HK-2 (cell line): ENCODE measurements around the gene DCDC2C.

Experiments
- DNase-seq: peaks from one replicate; pipeline ENCODE4 v3.0.0-alpha.2; 2018; ENCODE audit not compliant: unreplicated experiment

The DCDC2C gene

GRCh38 chr2:3743951-3744555 lies 40.7 kb downstream of the DCDC2C start:
- DNase-seq: no peak

GRCh38 chr2:3745920-3746319 lies 42.5 kb downstream of the DCDC2C start:
- DNase-seq: no peak

GRCh38 chr2:3747032-3747654 lies 43.8 kb downstream of the DCDC2C start:
- DNase-seq: no peak

GRCh38 chr2:3747826-3748225 lies 44.5 kb downstream of the DCDC2C start:
- DNase-seq: no peak

- no peak for DNase-seq
These were observed 45.8 kb downstream of the DCDC2C start for GRCh38 chr2:3749201-3749600.

GRCh38 chr2:3751251-3751650 lies 47.9 kb downstream of the DCDC2C start:
- DNase-seq: no peak

- no peak for DNase-seq
These were observed 48.4 kb downstream of the DCDC2C start for GRCh38 chr2:3751806-3752205.

- no peak for DNase-seq
These were observed 49.0 kb downstream of the DCDC2C start for GRCh38 chr2:3752376-3752775.

GRCh38 chr2:3753561-3753960 lies 50.2 kb downstream of the DCDC2C start:
- DNase-seq: no peak

- no peak for DNase-seq
These were observed 50.9 kb downstream of the DCDC2C start for GRCh38 chr2:3754280-3754679.

GRCh38 chr2:3754795-3755194 lies 51.4 kb downstream of the DCDC2C start:
- DNase-seq: no peak

GRCh38 chr2:3755277-3755676 lies 51.9 kb downstream of the DCDC2C start:
- DNase-seq: no peak

GRCh38 chr2:3756306-3756705 lies 52.9 kb downstream of the DCDC2C start:
- DNase-seq: no peak

GRCh38 chr2:3758906-3759305 lies 55.5 kb downstream of the DCDC2C start:
- DNase-seq: no peak

- no peak for DNase-seq
These were observed 56.0 kb downstream of the DCDC2C start for GRCh38 chr2:3759331-3759730.

GRCh38 chr2:3759761-3760160 lies 56.4 kb downstream of the DCDC2C start:
- DNase-seq: no peak

- DNase-seq: no peak
These were observed 57.9 kb downstream of the DCDC2C start for GRCh38 chr2:3761272-3761671.

GRCh38 chr2:3762771-3763447 lies 59.5 kb downstream of the DCDC2C start:
- no peak for DNase-seq

GRCh38 chr2:3766824-3767223 lies 63.4 kb downstream of the DCDC2C start:
- DNase-seq: no peak

- no peak for DNase-seq
These were observed 65.8 kb downstream of the DCDC2C start for GRCh38 chr2:3768960-3769765.

- DNase-seq: no peak
These were observed 66.4 kb downstream of the DCDC2C start for GRCh38 chr2:3769766-3770165.

- no peak for DNase-seq
These were observed 67.5 kb downstream of the DCDC2C start for GRCh38 chr2:3770724-3771415.
